Measurements from ENCODE around the gene ABHD17C.

ABHD17C gene

DNA sequence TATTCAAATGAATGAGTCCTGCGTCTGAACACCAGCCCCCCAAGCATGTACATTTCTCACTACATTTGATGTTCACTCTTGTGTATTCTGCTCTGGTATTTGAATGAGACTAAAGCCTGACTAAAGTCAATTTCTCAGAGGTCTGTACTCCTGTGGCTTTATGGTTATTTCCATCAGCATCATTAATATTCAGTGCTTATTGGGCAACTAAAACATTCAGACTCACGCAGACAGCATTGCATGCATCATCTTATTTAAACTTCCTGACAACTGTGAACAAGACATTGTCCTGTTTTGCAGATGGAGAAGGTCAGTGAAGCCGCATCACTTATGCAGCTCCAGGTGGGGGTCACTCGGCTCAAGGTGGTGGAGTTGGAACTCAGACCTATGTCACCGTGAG, 95.1 kb downstream of the ABHD17C start:
- H4K20me1 ChIP-seq (ENCODE audit: insufficient read depth, low read length), result no peaks in the 10 kb centered on the region
- H3K79me2 ChIP-seq (ENCODE audit: low read length), result no peaks in the 10 kb centered on the region
- H3K27me3 ChIP-seq (replicated peaks; ENCODE audit: insufficient read depth, low read length), result no peaks in the 10 kb centered on the region
- no peaks in the 10 kb centered on the region for H3K36me3 ChIP-seq (replicated peaks; ENCODE audit: insufficient read depth, low read length)
- no peak overlapping the region for H2AFZ ChIP-seq (ENCODE audit: low read length)
- H3K27ac ChIP-seq (ENCODE audit: low read length), result no peak overlapping the region
- TF ChIP-seq, protein P1, sequence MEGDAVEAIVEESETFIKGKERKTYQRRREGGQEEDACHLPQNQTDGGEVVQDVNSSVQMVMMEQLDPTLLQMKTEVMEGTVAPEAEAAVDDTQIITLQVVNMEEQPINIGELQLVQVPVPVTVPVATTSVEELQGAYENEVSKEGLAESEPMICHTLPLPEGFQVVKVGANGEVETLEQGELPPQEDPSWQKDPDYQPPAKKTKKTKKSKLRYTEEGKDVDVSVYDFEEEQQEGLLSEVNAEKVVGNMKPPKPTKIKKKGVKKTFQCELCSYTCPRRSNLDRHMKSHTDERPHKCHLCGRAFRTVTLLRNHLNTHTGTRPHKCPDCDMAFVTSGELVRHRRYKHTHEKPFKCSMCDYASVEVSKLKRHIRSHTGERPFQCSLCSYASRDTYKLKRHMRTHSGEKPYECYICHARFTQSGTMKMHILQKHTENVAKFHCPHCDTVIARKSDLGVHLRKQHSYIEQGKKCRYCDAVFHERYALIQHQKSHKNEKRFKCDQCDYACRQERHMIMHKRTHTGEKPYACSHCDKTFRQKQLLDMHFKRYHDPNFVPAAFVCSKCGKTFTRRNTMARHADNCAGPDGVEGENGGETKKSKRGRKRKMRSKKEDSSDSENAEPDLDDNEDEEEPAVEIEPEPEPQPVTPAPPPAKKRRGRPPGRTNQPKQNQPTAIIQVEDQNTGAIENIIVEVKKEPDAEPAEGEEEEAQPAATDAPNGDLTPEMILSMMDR (IDR thresholded peaks at IDR 0.05; ENCODE audit: low read length), result no peak
- TF ChIP-seq EZH2 (optimal IDR thresholded peaks at IDR 0.05; ENCODE audit: low read depth, low read length) (no peak), EZH2phosphoT487 (IDR thresholded peaks at IDR 0.05; ENCODE audit: low read length) (no peak)
- H3K9ac ChIP-seq (ENCODE audit: low read length), result no peak overlapping the region
- no peaks in the 10 kb centered on the region for H3K4me1 ChIP-seq (ENCODE audit: low read length)
- no peak overlapping the region for H3K4me3 ChIP-seq (ENCODE audit: low read length)
- H3K9me3 ChIP-seq (replicated peaks; ENCODE audit: insufficient read depth, low read length), result no peaks in the 10 kb centered on the region
- no peak overlapping the region for H3K4me2 ChIP-seq (ENCODE audit: low read depth, low read length)
- H3F3A ChIP-seq (ENCODE audit: insufficient read depth, low read length), result no peaks in the 10 kb centered on the region
- no peak for DNase-seq
- H3K9me2 ChIP-seq (replicated peaks; ENCODE audit: insufficient read depth, low read length), result no peaks in the 10 kb centered on the region

DNA sequence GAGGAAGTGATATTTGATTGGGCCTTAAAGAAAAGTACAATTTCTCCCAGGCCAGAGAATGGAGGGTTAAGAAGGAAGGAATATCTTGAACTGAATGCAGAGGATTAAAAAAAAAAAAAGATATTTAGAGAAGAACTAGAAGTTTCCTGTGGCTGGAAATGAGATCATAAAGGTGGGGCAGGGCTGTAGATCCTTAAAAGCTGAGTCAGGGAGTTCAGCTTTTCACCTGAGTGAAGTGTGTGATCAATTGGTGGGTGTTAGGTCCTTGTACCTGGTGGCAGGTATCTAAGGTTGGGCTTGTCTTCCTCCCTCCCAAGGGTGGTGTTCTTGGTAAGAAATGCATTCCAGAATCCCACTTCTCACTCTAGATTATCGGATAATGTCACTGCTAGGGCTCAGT, 95.9 kb downstream of the ABHD17C start:
- Histone ChIP-seq H3F3A (ENCODE audit: insufficient read depth, low read length) (no peaks in the 10 kb centered on the region), H3K4me3 (ENCODE audit: low read length) (no peak overlapping the region), H3K4me1 (ENCODE audit: low read length) (no peaks in the 10 kb centered on the region), H3K4me2 (ENCODE audit: low read depth, low read length) (no peak overlapping the region), H4K20me1 (ENCODE audit: insufficient read depth, low read length) (no peaks in the 10 kb centered on the region), H3K27ac (ENCODE audit: low read length) (no peak overlapping the region), H3K36me3 (replicated peaks; ENCODE audit: insufficient read depth, low read length) (no peaks in the 10 kb centered on the region), H3K9ac (ENCODE audit: low read length) (no peak overlapping the region), H3K79me2 (ENCODE audit: low read length) (no peaks in the 10 kb centered on the region), H3K9me3 (replicated peaks; ENCODE audit: insufficient read depth, low read length) (no peaks in the 10 kb centered on the region), H2AFZ (ENCODE audit: low read length) (no peak overlapping the region), H3K9me2 (replicated peaks; ENCODE audit: insufficient read depth, low read length) (no peaks in the 10 kb centered on the region), H3K27me3 (replicated peaks; ENCODE audit: insufficient read depth, low read length) (no peaks in the 10 kb centered on the region)
- no peak for DNase-seq
- TF ChIP-seq, protein P1 (IDR thresholded peaks at IDR 0.05; ENCODE audit: low read length), result no peak
- TF ChIP-seq EZH2phosphoT487 (IDR thresholded peaks at IDR 0.05; ENCODE audit: low read length) (no peak), EZH2 (optimal IDR thresholded peaks at IDR 0.05; ENCODE audit: low read depth, low read length) (no peak)

DNA sequence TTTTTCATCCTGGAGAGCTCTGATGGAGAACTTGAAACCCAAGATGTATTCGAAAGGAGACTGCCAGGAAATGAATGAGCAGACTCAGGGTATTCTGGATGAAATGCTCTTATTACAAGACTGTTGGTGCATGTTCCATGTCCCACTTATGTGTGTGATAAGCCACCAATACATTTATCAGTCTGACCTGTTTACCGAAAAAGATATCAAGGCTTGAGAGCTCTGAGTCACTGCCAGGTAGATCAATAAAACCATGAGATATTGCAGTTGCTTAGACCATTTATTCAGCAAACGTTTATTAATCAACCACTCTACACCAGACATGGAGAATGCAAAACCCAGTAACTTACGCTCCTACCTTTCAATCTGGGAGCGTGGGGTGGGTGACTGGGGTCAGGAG, 101.3 kb downstream of the ABHD17C start:
- Histone ChIP-seq H3K36me3 (replicated peaks; ENCODE audit: insufficient read depth, low read length) (no peaks in the 10 kb centered on the region), H3K4me2 (ENCODE audit: low read depth, low read length) (no peak overlapping the region), H3K9me2 (replicated peaks; ENCODE audit: insufficient read depth, low read length) (no peaks in the 10 kb centered on the region), H3F3A (ENCODE audit: insufficient read depth, low read length) (no peaks in the 10 kb centered on the region), H3K79me2 (ENCODE audit: low read length) (no peaks in the 10 kb centered on the region), H3K9ac (ENCODE audit: low read length) (no peak overlapping the region), H4K20me1 (ENCODE audit: insufficient read depth, low read length) (no peaks in the 10 kb centered on the region), H3K27ac (ENCODE audit: low read length) (no peak overlapping the region), H3K27me3 (replicated peaks; ENCODE audit: insufficient read depth, low read length) (no peaks in the 10 kb centered on the region), H3K4me3 (ENCODE audit: low read length) (no peak overlapping the region), H3K4me1 (ENCODE audit: low read length) (no peaks in the 10 kb centered on the region), H2AFZ (ENCODE audit: low read length) (no peak overlapping the region), H3K9me3 (replicated peaks; ENCODE audit: insufficient read depth, low read length) (no peaks in the 10 kb centered on the region)
- TF ChIP-seq, protein P1 (IDR thresholded peaks at IDR 0.05; ENCODE audit: low read length), result no peak
- TF ChIP-seq EZH2 (optimal IDR thresholded peaks at IDR 0.05; ENCODE audit: low read depth, low read length), result no peak
- no peak for TF ChIP-seq EZH2phosphoT487 (IDR thresholded peaks at IDR 0.05; ENCODE audit: low read length)
- no peak for DNase-seq

All from MM.1S (cell line).